Measurements from ENCODE around the gene CCDC43.
"Not testable (repeated sequence)": the region's sequence is repeated elsewhere in the genome, so short reads cannot be mapped to it uniquely, and the experiment has no call there.

The CCDC43 gene

GRCh38 chr17:44666006-44666405 is 23.6 kb downstream of the CCDC43 start:
- no peak for DNase-seq

- no peak for DNase-seq
Observed at GRCh38 chr17:44664867-44665266, 24.7 kb downstream of the CCDC43 start.

GRCh38 chr17:44663095-44663494 is 26.5 kb downstream of the CCDC43 start:
- no peak for DNase-seq

- DNase-seq: no peak
Observed at GRCh38 chr17:44661835-44662234, 27.7 kb downstream of the CCDC43 start.

- peak; percentile 96 for DNase-seq
Observed at GRCh38 chr17:44655983-44656710, 33.4 kb downstream of the CCDC43 start, which contains the start of gene MEIOC. TSS of gene MEIOC (plus strand) at chr17:44656468. CDS start at chr17:44656614, 146 bp downstream.

GRCh38 chr17:44653954-44654353 is 35.6 kb downstream of the CCDC43 start:
- peak; percentile 30 for DNase-seq

GRCh38 chr17:44653384-44653783 is 36.2 kb downstream of the CCDC43 start:
- no peak for DNase-seq

- no peak for DNase-seq
Observed at GRCh38 chr17:44652727-44653126, 36.8 kb downstream of the CCDC43 start.

GRCh38 chr17:44651228-44651627 is 38.3 kb downstream of the CCDC43 start:
- DNase-seq: no peak

GRCh38 chr17:44648963-44649362 is 40.6 kb downstream of the CCDC43 start:
- no peak for DNase-seq

GRCh38 chr17:44647736-44648135 is 41.8 kb downstream of the CCDC43 start:
- DNase-seq: no peak

- DNase-seq: no peak
Observed at GRCh38 chr17:44646280-44646679, 43.3 kb downstream of the CCDC43 start.

GRCh38 chr17:44645341-44645740 is 44.2 kb downstream of the CCDC43 start:
- no peak for DNase-seq

- no peak for DNase-seq
Observed at GRCh38 chr17:44642834-44643233, 46.7 kb downstream of the CCDC43 start.

GRCh38 chr17:44637066-44637465 is 52.5 kb downstream of the CCDC43 start:
- DNase-seq: no peak

GRCh38 chr17:44636562-44636961 is 53.0 kb downstream of the CCDC43 start:
- DNase-seq: peak; percentile 64

GRCh38 chr17:44634401-44634800 is 55.2 kb downstream of the CCDC43 start:
- not testable (repeated sequence) for DNase-seq

- DNase-seq: no peak
Observed at GRCh38 chr17:44633998-44634397, 55.6 kb downstream of the CCDC43 start.

GRCh38 chr17:44630703-44631102 is 58.9 kb downstream of the CCDC43 start:
- DNase-seq: no peak

- no peak for DNase-seq
Observed at GRCh38 chr17:44629314-44629713, 60.3 kb downstream of the CCDC43 start.

GRCh38 chr17:44628243-44629188 is 61.1 kb downstream of the CCDC43 start:
- DNase-seq: no peak

- no peak for DNase-seq
Observed at GRCh38 chr17:44627513-44628242, 61.9 kb downstream of the CCDC43 start.
